Fibroblast of the aortic adventitia (primary cell): ENCODE results near the gene MIP. TPM values are rescaled to one million over a fixed set of nuclear protein-coding genes. Genes with fewer than 3 reads are reported as not detected.

Experiments used
- DNase-seq: peaks from one replicate; pipeline ENCODE4 v3.0.0-alpha.2; 2010; ENCODE audit warnings: low read depth
- H3K4me3 ChIP-seq: 2 replicates; pipeline ENCODE4 v1.5.1; 2011; ENCODE audit warnings: low read depth, mild to moderate bottlenecking, control low read depth, low read length, moderate library complexity
- CTCF ChIP-seq: IDR thresholded peaks from 2 replicates; pipeline ENCODE4 v1.5.1; 2011; ENCODE audit warnings: mild to moderate bottlenecking, low read length, control low read depth, inconsistent platforms; ENCODE audit not compliant: insufficient read depth
- total RNA-seq: library from RNA; depleted of rRNA; stranded (reverse); fragments of >200 nt; gene quantifications from 2 replicates; pipeline ENCODE4 v1.2.3, GENCODE V29; 2012; ENCODE audit warnings: low replicate concordance

Gene MIP
- total RNA-seq, 1 donor = not detected

- DNase-seq = no peak
- no peak for TF ChIP-seq CTCF
- no peak overlapping the region for H3K4me3 ChIP-seq
Observed at GRCh38 chr12:56437430-56438176, 16.9 kb downstream of the MIP start.

GRCh38 chr12:56434828-56435227 is 19.6 kb downstream of the MIP start:
- DNase-seq = no peak
- no peak overlapping the region for H3K4me3 ChIP-seq
- no peak for TF ChIP-seq CTCF

GRCh38 chr12:56431850-56432249 is 22.6 kb downstream of the MIP start:
- TF ChIP-seq CTCF = no peak
- DNase-seq = no peak
- H3K4me3 ChIP-seq = no peak overlapping the region

GRCh38 chr12:56431288-56431687 is 23.2 kb downstream of the MIP start:
- no peak for TF ChIP-seq CTCF
- H3K4me3 ChIP-seq = no peak overlapping the region
- DNase-seq = no peak

GRCh38 chr12:56425940-56426438 is 28.5 kb downstream of the MIP start:
- DNase-seq = no peak
- no peak overlapping the region for H3K4me3 ChIP-seq
- no peak for TF ChIP-seq CTCF

- TF ChIP-seq CTCF = no peak
- no peak for DNase-seq
- no peak overlapping the region for H3K4me3 ChIP-seq
Observed at GRCh38 chr12:56425193-56425592, 29.3 kb downstream of the MIP start.

GRCh38 chr12:56420411-56420810 is 34.0 kb downstream of the MIP start:
- H3K4me3 ChIP-seq = no peak overlapping the region
- DNase-seq = no peak
- no peak for TF ChIP-seq CTCF
